ENCODE results near the gene PCCA. TPM values are rescaled to one million over a fixed set of nuclear protein-coding genes. Genes with fewer than 3 reads are reported as not detected.
A peak's percentile ranks its signal among the peaks of the same experiment; 100 is the strongest.

PCCA gene
- total and polyA plus RNA-seq, 2 experiments from 2014 or later: 41.9 to 46.6 TPM

GRCh38 chr13:100154842-100155416, 66.0 kb downstream of the PCCA start:
- peak; percentile 61 for ATAC-seq
- Histone ChIP-seq H3K4me1 (ENCODE audit: insufficient read depth) (peaks cover 31% of the 10 kb centered on the region), H4K20me1 (replicated peaks; ENCODE audit: insufficient read depth) (no peaks in the 10 kb centered on the region), H3K4me3 (no peak overlapping the region), H3K27me3 (ENCODE audit: insufficient read depth) (no peaks in the 10 kb centered on the region), H2AFZ (no peak overlapping the region), H3K36me3 (ENCODE audit: insufficient read depth) (no peaks in the 10 kb centered on the region), H3F3A (replicated peaks; ENCODE audit: low read depth) (no peaks in the 10 kb centered on the region), H3K27ac (ENCODE audit: low read depth) (peak overlapping the region; percentile 3; the same call in 1 of the 2 replicates), H3K9me2 (ENCODE audit: insufficient read depth) (no peaks in the 10 kb centered on the region), H3K4me2 (0 out of 2 replicates have a peak overlapping the region, but pooled peaks have one; percentile 10), H3K79me2 (replicated peaks; ENCODE audit: insufficient read depth) (0 out of 2 replicates have a peak, but pooled peaks cover under 1% of the 10 kb centered on the region)
- Mint-ChIP-seq H3K27me3 (ENCODE audit: insufficient read depth, low read depth, poor library complexity) (no peaks in the 10 kb centered on the region), H3K4me3 (no peak overlapping the region), H3K36me3 (ENCODE audit: low read depth) (peaks cover 9% of the 10 kb centered on the region; the same call in 1 of the 3 replicates), H3K4me1 (peaks cover 38% of the 10 kb centered on the region), H3K27ac (peak overlapping the region; percentile 95), H3K9me3 (0 out of 3 replicates have a peak, but pooled peaks cover 3% of the 10 kb centered on the region)
- peak; percentile 41 for DNase-seq (ENCODE audit: low spot score)
- TF ChIP-seq CTCF (conservative IDR thresholded peaks at IDR 0.05; ENCODE audit: low read depth in 2 of 2): no peak
- TF ChIP-seq ZNF331 (CRISPR knock-in tag; IDR thresholded peaks at IDR 0.05; ENCODE audit: low read depth): no peak
- TF ChIP-seq CREB1 (CRISPR knock-in tag; IDR thresholded peaks at IDR 0.05; ENCODE audit: low read depth): no peak
- TF ChIP-seq JUNB (IDR thresholded peaks at IDR 0.05; ENCODE audit: unreplicated experiment): no peak
- TF ChIP-seq REST (IDR thresholded peaks at IDR 0.05; ENCODE audit: unreplicated experiment): no peak
- TF ChIP-seq ZNF114 (CRISPR knock-in tag; IDR thresholded peaks at IDR 0.05): no peak
- no peak for TF ChIP-seq EZH2 (IDR thresholded peaks at IDR 0.05; ENCODE audit: low read depth, unreplicated experiment)
- TF ChIP-seq STAT1 (IDR thresholded peaks at IDR 0.05; ENCODE audit: unreplicated experiment): no peak
- TF ChIP-seq POLR2AphosphoS5 (IDR thresholded peaks at IDR 0.05; ENCODE audit: low read depth): no peak
- no peak for TF ChIP-seq ZNF462 (CRISPR knock-in tag; IDR thresholded peaks at IDR 0.05)
- no peak for TF ChIP-seq NANOG (IDR thresholded peaks at IDR 0.05; ENCODE audit: borderline replicate concordance)
- TF ChIP-seq EZH2phosphoT487 (IDR thresholded peaks at IDR 0.05; ENCODE audit: unreplicated experiment): no peak
- no peak for TF ChIP-seq ETS1 (IDR thresholded peaks at IDR 0.05)

Measured in GM23338 (cell line).